ENCODE results near the gene SSR4. TPM values are rescaled to one million over a fixed set of nuclear protein-coding genes. Genes with fewer than 3 reads are reported as not detected.

SSR4 gene
- total and polyA plus RNA-seq, 2 of the 8 experiments (the other 6 are each of a cell fraction or from before 2014, with no cell fraction given): 168 to 642 TPM

- TF ChIP-seq BCL11A (IDR thresholded peaks at IDR 0.05; ENCODE audit: low read depth in 2 of 2, low read length in 2 of 2): no peak
- no peak for TF ChIP-seq TBP (IDR thresholded peaks at IDR 0.05; ENCODE audit: low read depth, low read length)
- TF ChIP-seq SP4 (IDR thresholded peaks at IDR 0.05; ENCODE audit: low read length): no peak
- no peak for TF ChIP-seq BRCA1 (IDR thresholded peaks at IDR 0.05; ENCODE audit: low read depth, low read length)
- no peak for TF ChIP-seq RNF2 (IDR thresholded peaks at IDR 0.05; ENCODE audit: borderline replicate concordance, low read depth, low read length, missing control alignments, poor library complexity, severe bottlenecking)
- no peak for TF ChIP-seq YY1 (IDR thresholded peaks at IDR 0.05; ENCODE audit: low read depth, low read length)
- TF ChIP-seq KDM5A (IDR thresholded peaks at IDR 0.05; ENCODE audit: low read length): no peak
Observed at GRCh38 chrX:153764786-153765137, 29.7 kb upstream of the SSR4 start (continued).

Measured in H1 (cell line).